Keratinocyte (primary cell): Measurements from ENCODE around the gene HBP1.

Experiments
- EZH2 ChIP-seq: IDR thresholded peaks from one replicate; pipeline ENCODE4 v1.6.1; 2012; ENCODE audit warnings: inconsistent platforms, mild to moderate bottlenecking, low read length, moderate library complexity
- TF ChIP-seq, protein P1 (sequence below), 3 experiments: IDR thresholded peaks in 1 of 3; conservative IDR thresholded peaks in 1 of 3; optimal IDR thresholded peaks in 1 of 3; 2 replicates in 2 of 3; 3 replicates in 1 of 3; pipeline versions ENCODE3 to v1.5.1; 2011; ENCODE audit warnings: low read length in 3 of 3, mild to moderate bottlenecking in 3 of 3, moderate library complexity in 2 of 3, control low read depth in 1 of 3, inconsistent platforms in 1 of 3; ENCODE audit not compliant: insufficient read depth in 2 of 3; ENCODE audit errors: extremely low read depth in 1 of 3

DNA sequence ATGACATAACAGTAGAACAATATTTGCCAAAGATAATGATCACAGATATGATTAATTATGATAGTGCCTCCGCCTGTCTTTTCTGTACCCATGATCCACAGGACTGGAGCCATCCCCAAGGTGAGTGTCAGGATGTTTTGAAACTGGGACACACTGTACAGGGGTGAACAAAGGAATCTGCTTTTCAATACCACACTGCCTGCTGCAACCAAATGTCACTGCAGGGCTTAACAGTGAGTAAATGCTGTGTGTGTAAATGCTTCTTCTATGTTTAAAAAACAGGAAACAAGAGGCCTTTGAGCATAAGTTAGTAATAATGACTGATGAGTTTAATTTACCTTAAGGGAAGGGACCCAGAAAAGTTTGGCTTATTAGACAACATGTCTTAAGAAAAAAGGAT is 65.2 kb downstream of the HBP1 start:
- TF ChIP-seq, protein P1, sequence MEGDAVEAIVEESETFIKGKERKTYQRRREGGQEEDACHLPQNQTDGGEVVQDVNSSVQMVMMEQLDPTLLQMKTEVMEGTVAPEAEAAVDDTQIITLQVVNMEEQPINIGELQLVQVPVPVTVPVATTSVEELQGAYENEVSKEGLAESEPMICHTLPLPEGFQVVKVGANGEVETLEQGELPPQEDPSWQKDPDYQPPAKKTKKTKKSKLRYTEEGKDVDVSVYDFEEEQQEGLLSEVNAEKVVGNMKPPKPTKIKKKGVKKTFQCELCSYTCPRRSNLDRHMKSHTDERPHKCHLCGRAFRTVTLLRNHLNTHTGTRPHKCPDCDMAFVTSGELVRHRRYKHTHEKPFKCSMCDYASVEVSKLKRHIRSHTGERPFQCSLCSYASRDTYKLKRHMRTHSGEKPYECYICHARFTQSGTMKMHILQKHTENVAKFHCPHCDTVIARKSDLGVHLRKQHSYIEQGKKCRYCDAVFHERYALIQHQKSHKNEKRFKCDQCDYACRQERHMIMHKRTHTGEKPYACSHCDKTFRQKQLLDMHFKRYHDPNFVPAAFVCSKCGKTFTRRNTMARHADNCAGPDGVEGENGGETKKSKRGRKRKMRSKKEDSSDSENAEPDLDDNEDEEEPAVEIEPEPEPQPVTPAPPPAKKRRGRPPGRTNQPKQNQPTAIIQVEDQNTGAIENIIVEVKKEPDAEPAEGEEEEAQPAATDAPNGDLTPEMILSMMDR (optimal IDR thresholded peaks at IDR 0.05 in 1 of 3, IDR thresholded peaks at IDR 0.05 in 1 of 3, conservative IDR thresholded peaks at IDR 0.05 in 1 of 3; ENCODE audit: extremely low read depth in 1 of 3, insufficient read depth in 2 of 3, low read length in 3 of 3), result no peak
- no peak for TF ChIP-seq EZH2
